ENCODE data around the gene P3R3URF.
A peak's percentile ranks its signal among the peaks of the same experiment; 100 is the strongest.
"Not testable (repeated sequence)": the region's sequence is repeated elsewhere in the genome, so short reads cannot be mapped to it uniquely, and the experiment has no call there.

P3R3URF gene

GRCh38 chr1:46176211-46176865 lies at the start of gene P3R3URF:
P3R3URF (minus strand) TSS chr1:46176488; CDS start chr1:46176471, 17 bp downstream.
- no peak for DNase-seq (ENCODE audit: low spot score)

DNA sequence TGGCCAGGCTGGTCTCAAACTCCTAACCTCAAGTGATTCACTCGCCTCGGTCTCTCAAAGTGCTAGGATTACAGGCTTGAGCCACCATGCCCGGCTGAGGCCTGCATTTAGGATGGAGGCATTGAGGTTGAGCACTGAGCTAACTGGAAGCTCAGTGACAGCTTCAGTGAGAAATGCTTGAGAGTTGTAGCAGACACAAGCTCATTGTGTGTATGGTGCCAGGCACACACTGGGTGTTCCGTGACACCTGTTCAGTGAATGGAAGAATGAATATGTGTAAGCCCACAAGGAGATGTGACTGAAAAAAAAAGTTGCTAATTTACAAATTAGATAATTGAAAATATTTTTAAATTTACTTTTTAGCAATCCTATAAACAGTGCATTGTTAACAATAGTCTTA lies 48.7 kb upstream of the P3R3URF start:
- no peak for DNase-seq (ENCODE audit: low spot score)

DNA sequence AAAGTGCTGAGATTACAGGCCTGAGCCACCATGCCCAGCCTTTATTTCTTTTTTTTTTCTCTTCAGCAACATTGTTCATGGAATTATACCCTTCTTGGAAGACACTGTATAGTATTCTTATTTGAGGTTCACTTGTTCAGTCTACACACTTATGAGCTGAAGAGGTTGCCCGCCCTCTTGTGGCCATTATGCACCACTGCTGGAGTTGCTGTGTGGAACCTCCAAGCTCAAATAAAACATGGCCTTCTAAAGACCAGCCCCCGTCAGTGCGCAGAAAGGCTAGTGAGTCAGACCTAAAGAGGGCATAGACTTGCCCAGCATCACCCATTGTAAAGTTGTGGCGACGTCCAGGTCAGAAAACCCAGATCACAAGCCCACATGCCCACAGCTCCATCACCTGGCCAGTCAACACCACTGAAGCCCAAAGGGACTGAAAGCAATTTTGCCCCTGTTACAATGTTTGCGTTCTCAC lies 47.2 kb upstream of the P3R3URF start:
- peak; percentile 77 for DNase-seq (ENCODE audit: low spot score)

GRCh38 chr1:46223055-46223454 lies 46.8 kb upstream of the P3R3URF start:
- DNase-seq (ENCODE audit: low spot score): not testable (repeated sequence)

GRCh38 chr1:46221749-46222148 lies 45.5 kb upstream of the P3R3URF start:
- DNase-seq (ENCODE audit: low spot score): no peak

DNA sequence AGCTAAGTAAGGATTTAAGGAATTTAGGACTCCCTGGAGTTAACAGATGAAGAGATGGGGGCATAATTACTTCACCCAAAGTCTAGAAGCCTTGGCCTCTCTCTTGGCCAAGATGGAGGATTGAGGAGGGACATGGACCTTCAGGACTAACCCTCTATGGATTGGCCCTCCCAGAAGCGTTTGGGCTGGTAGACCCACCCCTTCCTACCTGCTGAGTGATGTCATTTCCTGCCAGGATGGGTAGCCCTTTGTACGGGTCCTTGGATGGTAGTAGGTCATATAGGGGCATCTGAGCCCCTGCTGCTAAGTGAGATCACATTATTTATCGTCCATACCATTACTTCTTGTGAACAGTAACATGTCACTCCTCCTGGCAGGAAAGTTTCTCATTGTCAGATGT lies 44.5 kb upstream of the P3R3URF start:
- DNase-seq (ENCODE audit: low spot score): no peak

GRCh38 chr1:46219551-46220520 lies 43.5 kb upstream of the P3R3URF start:
- DNase-seq (ENCODE audit: low spot score): no peak

DNA sequence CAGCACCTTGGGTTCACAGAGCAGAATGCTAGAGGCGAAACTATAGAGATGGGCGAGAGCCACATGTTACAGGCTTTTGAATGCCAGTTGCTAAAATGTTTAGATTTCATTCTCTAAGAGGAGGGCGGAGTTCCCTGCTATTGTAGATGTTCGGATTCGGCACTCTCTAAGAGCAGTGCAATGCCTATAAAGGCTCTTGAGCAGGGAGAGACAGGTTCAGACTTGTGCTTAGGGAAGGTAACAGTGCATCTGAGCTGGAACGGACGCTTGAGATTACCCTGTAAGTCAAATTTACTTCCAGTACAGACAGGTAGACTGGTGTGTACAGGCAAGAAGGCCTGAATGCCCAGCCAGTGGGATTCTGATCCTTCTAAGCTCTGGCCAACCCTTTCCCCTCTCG lies 42.2 kb upstream of the P3R3URF start:
- no peak for DNase-seq (ENCODE audit: low spot score)

DNA sequence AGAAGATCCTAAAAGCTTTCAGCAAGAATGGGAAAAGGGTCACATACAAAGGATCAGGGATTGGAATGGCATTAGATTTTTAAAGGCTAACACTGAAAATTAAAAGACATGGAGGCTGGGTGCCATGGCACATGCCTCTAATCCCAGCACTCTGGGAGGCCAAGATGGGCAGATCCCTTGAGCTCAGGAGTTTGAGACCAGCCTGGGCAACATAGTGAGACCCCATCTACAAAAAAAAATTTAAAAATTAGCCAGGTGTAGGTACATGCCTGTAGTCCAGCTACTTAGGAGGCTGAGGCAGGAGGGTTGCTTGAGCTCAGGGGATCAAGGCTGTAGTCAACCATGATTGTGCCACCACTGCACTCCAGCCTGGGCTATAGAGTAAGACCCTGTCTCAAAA lies 39.2 kb upstream of the P3R3URF start:
- no peak for DNase-seq (ENCODE audit: low spot score)

DNA sequence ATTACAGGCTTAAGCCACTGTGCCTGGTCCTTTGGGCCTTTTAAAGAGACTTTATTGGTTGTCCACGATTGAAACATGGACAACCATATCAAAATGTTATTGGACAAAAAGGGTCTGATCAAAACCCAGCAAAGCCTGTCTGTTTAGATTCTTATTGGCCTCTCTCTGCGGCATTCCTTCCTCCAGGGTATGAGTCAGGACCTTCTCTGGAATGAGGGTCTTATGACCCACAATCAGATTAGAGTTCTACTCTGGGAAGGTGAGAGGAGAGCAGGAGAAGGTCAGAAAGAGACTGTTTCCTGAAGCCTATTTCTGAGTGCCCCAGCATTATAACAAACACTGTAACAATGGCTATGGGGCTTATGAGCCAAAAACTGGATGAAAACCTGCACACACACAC lies 34.8 kb upstream of the P3R3URF start:
- no peak for DNase-seq (ENCODE audit: low spot score)

DNA sequence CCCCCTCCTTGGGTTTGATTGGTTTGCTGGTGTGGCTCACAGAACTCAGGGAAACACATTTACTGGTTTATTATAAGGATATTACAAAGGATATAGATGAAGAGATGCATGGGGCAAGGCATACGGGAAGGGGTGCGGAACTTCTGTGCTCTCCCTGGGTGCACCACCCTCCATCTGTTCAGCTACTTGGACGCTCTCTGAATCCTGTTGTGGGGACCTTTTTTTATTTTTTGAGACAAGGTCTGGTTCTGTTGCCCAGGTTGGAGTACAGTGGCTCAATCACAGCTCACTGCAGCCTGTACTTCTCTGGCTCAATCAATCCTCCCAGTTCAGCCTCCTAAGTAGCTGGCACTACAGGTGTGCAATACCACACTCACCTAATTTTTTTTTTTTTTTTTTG lies 34.3 kb upstream of the P3R3URF start:
- DNase-seq (ENCODE audit: low spot score): no peak

- DNase-seq (ENCODE audit: low spot score): no peak
Observed at GRCh38 chr1:46206399-46206798, 30.1 kb upstream of the P3R3URF start.

- no peak for DNase-seq (ENCODE audit: low spot score)
Observed at GRCh38 chr1:46205791-46206190, 29.5 kb upstream of the P3R3URF start.

DNA sequence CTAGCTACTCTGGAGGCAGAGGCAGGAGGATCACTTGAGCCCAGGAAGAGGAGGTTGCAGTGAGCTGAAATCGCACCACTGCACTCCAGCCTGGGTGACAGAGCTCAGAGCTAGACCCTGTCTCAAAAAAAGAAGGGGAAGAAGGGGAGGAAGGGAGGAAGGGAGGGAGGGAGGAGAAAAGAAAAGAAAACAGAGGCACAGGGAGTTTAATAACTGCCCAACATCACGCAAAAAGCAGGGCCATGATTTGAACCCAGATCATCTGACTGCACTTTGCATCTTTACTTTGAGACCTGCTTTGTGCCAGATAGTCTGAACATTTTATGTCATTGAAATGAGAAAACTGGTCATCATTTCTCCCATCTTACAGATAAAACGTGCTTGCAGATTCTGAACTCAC lies 28.9 kb upstream of the P3R3URF start:
- no peak for DNase-seq (ENCODE audit: low spot score)

- no peak for DNase-seq (ENCODE audit: low spot score)
Observed at GRCh38 chr1:46204406-46204742, 28.1 kb upstream of the P3R3URF start.

- DNase-seq (ENCODE audit: low spot score): peak; percentile 41
Observed at GRCh38 chr1:46203738-46204405, 27.6 kb upstream of the P3R3URF start.

DNA sequence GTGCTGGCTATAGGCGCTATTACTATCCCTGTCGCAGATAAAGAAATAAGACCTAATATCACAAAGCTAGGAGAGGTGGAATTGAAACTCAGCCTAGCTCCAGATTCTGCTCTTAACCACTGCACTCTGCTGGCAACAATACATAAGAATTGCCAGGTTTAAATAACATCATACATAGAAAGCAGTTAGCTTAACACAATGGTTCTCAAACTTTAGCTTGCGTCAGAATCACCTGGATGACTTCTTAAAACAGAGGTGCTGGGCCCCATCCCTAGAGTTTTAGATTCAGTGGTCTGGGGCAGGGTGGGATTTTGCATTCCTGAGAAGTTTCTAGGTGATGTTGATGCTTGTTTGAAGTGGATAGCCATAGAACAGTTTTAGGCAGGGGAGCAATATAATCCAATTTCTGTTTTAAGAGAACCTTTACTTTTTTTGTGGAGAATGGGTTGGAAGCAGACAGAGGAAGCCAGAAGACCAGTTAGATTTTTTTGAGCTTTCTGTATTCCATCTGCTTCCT lies 23.0 kb upstream of the P3R3URF start:
- DNase-seq (ENCODE audit: low spot score): no peak

DNA sequence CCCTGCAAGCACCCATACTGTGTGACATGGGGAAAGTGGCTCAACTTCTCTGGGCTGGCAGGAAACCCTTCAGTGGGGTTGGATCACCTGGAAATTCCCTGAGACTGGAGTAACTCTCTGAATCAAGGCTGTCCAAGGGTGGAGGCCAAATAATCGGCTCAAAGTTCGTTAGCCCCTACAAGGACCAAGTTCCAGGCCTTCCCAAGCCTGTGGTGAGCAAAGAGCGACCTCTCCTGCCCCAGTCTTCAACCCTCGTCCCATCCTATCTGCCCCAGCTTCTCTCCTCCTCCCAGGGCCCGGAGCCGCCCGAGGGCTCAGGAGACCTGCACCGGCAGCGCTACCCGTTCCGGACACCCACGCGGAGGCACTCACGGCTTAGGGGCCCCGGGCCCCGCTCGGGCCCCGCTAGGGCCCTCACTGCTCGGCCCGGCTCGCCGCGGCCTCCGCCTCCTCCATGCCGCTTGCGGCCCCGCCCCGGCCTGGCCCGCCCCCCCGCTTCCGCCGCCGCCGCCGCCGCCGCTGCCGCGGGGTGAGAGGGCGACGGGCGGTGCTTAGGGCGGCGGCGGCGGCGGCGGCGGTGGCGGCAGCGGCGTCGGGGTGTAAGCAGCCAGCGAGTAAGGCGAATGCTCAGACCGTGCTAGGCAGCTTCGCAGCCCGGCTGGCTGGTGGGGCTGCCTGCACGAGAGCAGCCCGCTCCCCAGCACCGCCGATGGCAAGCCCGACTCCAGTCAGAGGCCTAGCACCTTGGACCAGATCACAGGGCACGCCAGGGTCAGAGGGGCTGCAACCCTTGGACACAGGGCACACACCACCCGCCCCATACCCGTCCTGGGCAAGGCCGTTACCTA lies 21.9 kb upstream of the P3R3URF start, which contains the start of gene POMGNT1:
Gene POMGNT1, minus strand, starts transcription at position 471 of the 848 bp plus-strand sequence. CDS start 613 bp downstream, outside the sequence.
- peak; percentile 96 for DNase-seq (ENCODE audit: low spot score)

- no peak for DNase-seq (ENCODE audit: low spot score)
Observed at GRCh38 chr1:46197560-46197963, 21.3 kb upstream of the P3R3URF start.

DNA sequence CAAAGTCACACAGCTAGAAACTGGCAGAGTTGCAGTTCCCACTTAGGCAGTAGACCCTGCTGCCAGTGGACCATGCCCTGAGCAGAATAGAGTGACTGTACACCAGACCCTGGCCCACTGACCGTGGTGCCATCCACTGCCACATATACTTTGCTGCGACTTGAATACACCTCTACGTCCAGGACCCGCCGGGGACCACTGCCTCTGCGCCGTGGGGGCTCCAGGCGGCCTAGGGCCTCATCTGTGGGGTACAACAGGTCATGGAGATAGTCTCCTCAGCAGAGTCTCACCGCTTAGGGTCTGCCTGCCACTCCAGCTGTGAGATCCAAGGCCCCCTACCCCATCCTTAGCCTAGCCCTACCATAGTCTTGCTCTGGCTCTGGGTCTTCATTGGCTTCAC lies 20.3 kb upstream of the P3R3URF start:
- no peak for DNase-seq (ENCODE audit: low spot score)

GRCh38 chr1:46194641-46195193 lies 18.4 kb upstream of the P3R3URF start:
- DNase-seq (ENCODE audit: low spot score): no peak

Measured in AG08396 (cell line).